Measurements from ENCODE around the gene INTS11. TPM values are rescaled to one million over a fixed set of nuclear protein-coding genes. Genes with fewer than 3 reads are reported as not detected.

Gene INTS11
- total RNA-seq, 1 experiment from 2014 or later = 139 TPM

DNA sequence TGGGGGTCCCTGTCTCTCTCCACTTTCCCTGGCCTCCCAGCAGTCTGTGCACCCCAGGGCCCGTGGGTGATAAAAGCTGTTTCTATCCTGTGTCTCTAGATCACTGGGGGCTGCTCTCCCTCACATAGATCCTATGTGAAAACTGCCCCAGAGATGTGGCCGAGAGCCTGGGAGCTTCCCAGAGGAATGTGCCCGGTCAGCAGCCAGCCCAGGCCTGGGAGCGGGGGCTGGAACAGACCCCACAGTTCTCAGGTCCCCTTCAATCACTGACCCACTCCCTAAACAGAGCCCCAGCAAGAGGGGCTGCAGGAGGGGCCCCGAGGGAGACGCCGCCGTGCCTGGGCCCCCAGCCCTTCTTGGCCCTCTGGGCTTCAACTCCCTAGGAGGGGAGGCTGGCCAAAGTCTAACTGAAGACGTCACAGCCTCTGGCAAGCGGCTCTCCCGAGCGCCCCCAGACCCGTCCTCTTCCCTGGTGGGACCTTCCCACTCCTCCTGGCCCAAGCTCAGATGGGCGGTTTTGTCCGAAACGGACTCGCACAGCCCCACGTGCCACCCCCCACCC lies 33.5 kb upstream of the INTS11 start:
- H3T11ph ChIP-seq (ENCODE audit: low read length) = no peak overlapping the region
- no peaks in the 10 kb centered on the region for H3K79me2 ChIP-seq (ENCODE audit: insufficient read depth, low read length)
- peak overlapping the region in 1 of 3 experiments; percentile 28; a peak in 3 of 7 replicates for H3K27ac Mint-ChIP-seq
- H4K5ac ChIP-seq (ENCODE audit: insufficient read length, low read depth, low read length) = no peak overlapping the region
- H4K8ac ChIP-seq (replicated peaks; ENCODE audit: insufficient read length, low read depth, low read length) = no peak overlapping the region
- H3K79me1 ChIP-seq (ENCODE audit: insufficient read depth, low read depth, low read length, poor library complexity, severe bottlenecking) = no peaks in the 10 kb centered on the region
- H3K56ac ChIP-seq (ENCODE audit: insufficient read length, low read depth, low read length) = no peak overlapping the region
- WGBS (ENCODE audit: extremely low coverage, insufficient read length, low lambda C conversion rate) = no CpG with 5 or more reads among the region's 18 CpGs
- TF ChIP-seq, protein P1, sequence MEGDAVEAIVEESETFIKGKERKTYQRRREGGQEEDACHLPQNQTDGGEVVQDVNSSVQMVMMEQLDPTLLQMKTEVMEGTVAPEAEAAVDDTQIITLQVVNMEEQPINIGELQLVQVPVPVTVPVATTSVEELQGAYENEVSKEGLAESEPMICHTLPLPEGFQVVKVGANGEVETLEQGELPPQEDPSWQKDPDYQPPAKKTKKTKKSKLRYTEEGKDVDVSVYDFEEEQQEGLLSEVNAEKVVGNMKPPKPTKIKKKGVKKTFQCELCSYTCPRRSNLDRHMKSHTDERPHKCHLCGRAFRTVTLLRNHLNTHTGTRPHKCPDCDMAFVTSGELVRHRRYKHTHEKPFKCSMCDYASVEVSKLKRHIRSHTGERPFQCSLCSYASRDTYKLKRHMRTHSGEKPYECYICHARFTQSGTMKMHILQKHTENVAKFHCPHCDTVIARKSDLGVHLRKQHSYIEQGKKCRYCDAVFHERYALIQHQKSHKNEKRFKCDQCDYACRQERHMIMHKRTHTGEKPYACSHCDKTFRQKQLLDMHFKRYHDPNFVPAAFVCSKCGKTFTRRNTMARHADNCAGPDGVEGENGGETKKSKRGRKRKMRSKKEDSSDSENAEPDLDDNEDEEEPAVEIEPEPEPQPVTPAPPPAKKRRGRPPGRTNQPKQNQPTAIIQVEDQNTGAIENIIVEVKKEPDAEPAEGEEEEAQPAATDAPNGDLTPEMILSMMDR (conservative IDR thresholded peaks at IDR 0.05) = no peak
- H2BK12ac ChIP-seq (ENCODE audit: insufficient read length, low read depth, low read length) = no peak overlapping the region
- H3K9ac ChIP-seq (ENCODE audit: extremely low read depth, insufficient read length, low read length) = no peak overlapping the region
- H3K27ac ChIP-seq (ENCODE audit: insufficient read length, low read depth, low read length) = no peak overlapping the region
- no peak overlapping the region for H2BK120ac ChIP-seq (ENCODE audit: low read depth, low read length, poor library complexity, severe bottlenecking)
- H3K9me3 ChIP-seq (ENCODE audit: control insufficient read depth, low read depth, low read length) = no peaks in the 10 kb centered on the region
- H3K23ac ChIP-seq (ENCODE audit: insufficient read length, low read depth, low read length) = no peak overlapping the region
- no peak overlapping the region for H3K4ac ChIP-seq (ENCODE audit: low read depth, low read length)
- H2AFZ ChIP-seq (ENCODE audit: low read length) = no peak overlapping the region
- H2AK5ac ChIP-seq (ENCODE audit: insufficient read length, low read length) = no peak overlapping the region
- peaks cover 4% of the 10 kb centered on the region; the same call in 1 of the 2 replicates for H3K27me3 ChIP-seq (ENCODE audit: insufficient read depth, low read length)
- no peaks in the 10 kb centered on the region for H4K20me1 ChIP-seq (ENCODE audit: control insufficient read depth, insufficient read depth, insufficient read length)
- H4K91ac ChIP-seq (ENCODE audit: insufficient read length, low read depth, low read length) = no peak overlapping the region
- no peaks in the 10 kb centered on the region; a peak in 2 of 5 replicates for H3K9me3 Mint-ChIP-seq
- no peak overlapping the region for H3K4me2 ChIP-seq (ENCODE audit: insufficient read depth, insufficient read length, low read length)
- H2BK20ac ChIP-seq (ENCODE audit: low read depth, low read length, poor library complexity, severe bottlenecking) = no peak overlapping the region
- no peaks in the 10 kb centered on the region for H3K36me3 Mint-ChIP-seq (ENCODE audit: insufficient read depth in 1 of 3, low read depth in 3 of 3)
- no peak overlapping the region for H2BK5ac ChIP-seq (ENCODE audit: insufficient read length, low read length)
- peak overlapping the region; percentile 59; the same call in 1 of the 2 replicates for H3K14ac ChIP-seq (ENCODE audit: insufficient read depth, low read length)
- peaks cover 7% of the 10 kb centered on the region for H3K23me2 ChIP-seq (ENCODE audit: insufficient read length, low read depth, low read length, poor library complexity, severe bottlenecking)
- H3K4me3 Mint-ChIP-seq = peak overlapping the region in 1 of 2 experiments; percentile 42; a peak in 3 of 5 replicates
- DNase-seq = no peak
- H3K4me1 ChIP-seq (ENCODE audit: insufficient read depth, low read length) = peaks cover 2% of the 10 kb centered on the region; the same call in 1 of the 2 replicates
- no peak overlapping the region for H2BK15ac ChIP-seq (ENCODE audit: low read depth, low read length)
- H3K27me3 Mint-ChIP-seq (ENCODE audit: low read depth) = peaks cover 42% of the 10 kb centered on the region
- H3K4me1 Mint-ChIP-seq = peaks cover 28 to 52% of the 10 kb centered on the region in 2 experiments
- peak overlapping the region; percentile 36 for H3K18ac ChIP-seq (ENCODE audit: insufficient read length, low read depth, low read length)
